Measurements from ENCODE around the gene RHOG.
"Not testable (repeated sequence)": the region's sequence is repeated elsewhere in the genome, so short reads cannot be mapped to it uniquely, and the experiment has no call there.

RHOG gene

GRCh38 chr11:3834349-3834663 is 6.5 kb downstream of the RHOG start:
- no peak for DNase-seq (ENCODE audit: low spot score)

- no peak for DNase-seq (ENCODE audit: low spot score)
Observed at GRCh38 chr11:3833449-3833848, 7.3 kb downstream of the RHOG start.

- DNase-seq (ENCODE audit: low spot score) = no peak
Observed at GRCh38 chr11:3832816-3833215, 7.9 kb downstream of the RHOG start.

DNA sequence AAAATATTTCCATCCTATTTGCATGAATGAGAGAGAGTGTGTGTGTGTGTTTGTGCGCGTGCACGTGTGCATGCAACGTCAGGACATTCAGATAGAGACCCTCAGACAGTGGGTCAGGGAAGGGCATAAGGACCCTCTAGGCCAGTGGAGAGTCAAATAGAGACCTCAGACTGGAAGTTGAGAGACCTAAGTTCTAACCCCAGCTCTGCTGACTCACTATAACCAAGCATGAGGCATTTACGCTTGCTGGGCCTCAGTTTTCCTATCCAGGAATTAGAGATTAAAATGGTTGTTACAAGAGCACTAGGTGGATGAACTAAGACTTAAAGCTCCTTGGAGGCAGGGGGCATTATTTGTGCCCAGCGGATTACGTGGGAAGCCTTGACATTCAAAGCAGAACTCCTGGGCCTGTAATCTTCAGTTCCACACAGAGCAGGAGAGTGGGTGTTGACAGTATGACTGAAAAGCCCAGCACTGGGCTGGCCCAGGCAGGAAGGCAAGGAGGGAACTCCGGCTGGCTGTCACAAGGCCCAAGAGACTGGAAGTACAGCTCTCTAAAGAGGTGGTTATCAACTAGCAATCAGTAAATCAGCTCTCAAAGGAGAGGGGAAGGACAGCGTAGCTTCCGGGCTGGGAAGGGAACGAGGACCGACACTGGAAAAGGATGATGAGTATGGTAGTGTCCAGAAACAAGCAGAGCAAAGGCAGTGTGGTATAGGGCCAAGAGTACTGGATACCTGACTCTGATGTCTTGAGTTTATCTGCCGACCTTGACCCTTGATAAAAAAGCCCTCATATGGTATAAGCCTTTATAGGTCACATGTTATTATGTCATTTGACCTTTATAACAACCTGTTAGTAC is 9.2 kb downstream of the RHOG start:
- DNase-seq (ENCODE audit: low spot score) = no peak

- DNase-seq (ENCODE audit: low spot score) = no peak
Observed at GRCh38 chr11:3830730-3831129, 10.0 kb downstream of the RHOG start.

DNA sequence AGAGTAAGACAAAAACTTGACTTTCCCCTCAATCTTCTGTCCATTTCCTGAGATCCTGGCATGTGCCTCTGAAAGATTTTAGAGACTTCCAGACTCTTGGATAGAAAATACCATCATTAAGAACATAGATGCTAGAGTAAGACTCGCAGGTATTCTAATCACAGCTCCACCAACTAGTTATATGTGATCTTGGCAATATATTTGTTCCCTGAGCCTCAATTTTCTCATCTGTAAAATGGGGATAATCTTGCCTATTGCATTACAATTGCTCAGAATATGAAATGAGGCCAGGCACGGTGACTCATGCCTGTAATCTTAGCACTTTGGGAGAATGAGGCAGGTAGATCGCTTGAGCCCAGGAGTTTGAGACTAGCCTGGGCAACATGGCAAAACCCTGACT is 10.7 kb downstream of the RHOG start:
- no peak for DNase-seq (ENCODE audit: low spot score)

DNA sequence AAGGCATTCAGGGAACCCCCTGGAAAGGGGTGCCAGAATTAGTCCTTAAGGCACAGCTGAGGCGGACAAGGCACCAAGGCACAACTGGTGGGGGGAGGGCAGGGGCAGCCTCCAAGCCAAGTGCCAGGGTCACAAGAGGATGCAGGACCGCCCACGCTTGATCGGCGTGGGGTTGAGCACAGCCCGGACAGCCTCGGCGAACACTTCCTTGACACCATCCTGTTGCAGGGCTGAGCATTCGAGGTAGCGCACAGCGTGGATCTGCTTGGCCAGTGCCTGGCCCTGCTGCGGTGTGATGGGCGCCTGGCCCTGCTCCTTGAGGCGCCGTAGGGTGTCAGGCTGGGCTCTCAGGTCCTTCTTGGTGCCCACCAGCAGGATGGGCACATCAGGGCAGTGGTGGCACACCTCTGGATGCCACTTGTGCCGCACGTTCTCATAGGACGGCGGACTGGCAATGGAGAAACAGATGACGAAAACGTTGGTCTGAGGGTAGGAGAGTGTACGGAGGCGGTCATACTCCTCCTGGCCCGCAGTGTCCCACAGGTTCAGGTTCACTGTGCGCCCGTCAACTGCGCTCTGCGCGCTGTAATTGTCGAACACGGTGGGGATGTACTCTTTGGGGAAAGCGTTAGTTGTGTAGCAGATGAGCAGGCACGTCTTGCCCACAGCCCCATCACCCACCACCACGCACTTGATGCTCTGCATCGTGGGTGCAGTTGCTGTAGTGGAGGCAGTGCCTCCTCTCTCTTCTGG is 13.1 kb downstream of the RHOG start:
- no peak for DNase-seq (ENCODE audit: low spot score)

GRCh38 chr11:3826721-3827120 is 14.0 kb downstream of the RHOG start:
- DNase-seq (ENCODE audit: low spot score) = no peak

GRCh38 chr11:3825473-3826154 is 15.1 kb downstream of the RHOG start:
- DNase-seq (ENCODE audit: low spot score) = no peak

DNA sequence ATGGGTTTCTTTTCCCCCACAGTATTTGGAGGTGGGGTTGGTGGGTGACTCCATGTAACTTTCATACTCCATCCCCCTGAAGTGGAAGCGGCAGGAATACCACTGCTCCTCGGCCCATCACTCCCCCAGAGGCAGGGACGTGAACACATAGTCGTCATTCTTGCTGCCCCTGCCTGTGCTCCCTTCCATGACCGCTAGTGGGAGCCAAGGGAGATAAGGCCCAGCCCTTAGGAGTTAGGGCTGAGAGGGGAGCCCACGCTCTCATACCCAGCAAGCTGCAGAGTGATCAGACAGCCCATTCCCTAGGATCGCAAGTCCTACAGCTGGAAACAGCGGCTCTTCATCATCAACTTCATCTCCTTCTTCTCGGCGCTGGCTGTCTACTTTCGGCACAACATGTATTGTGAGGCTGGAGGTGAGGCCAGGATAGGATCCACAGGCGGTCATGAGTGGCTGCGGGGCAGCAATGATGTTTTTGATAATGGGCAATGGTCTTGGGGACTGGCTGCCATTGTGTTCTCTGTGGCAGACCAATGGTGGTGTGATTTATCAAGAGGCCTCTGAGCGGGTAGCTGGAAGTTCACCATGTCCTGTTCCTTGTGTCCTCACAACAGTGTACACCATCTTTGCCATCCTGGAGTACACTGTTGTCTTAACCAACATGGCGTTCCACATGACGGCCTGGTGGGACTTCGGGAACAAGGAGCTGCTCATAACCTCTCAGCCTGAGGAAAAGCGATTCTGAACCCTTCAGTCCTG is 15.9 kb downstream of the RHOG start:
- DNase-seq (ENCODE audit: low spot score) = no peak

DNA sequence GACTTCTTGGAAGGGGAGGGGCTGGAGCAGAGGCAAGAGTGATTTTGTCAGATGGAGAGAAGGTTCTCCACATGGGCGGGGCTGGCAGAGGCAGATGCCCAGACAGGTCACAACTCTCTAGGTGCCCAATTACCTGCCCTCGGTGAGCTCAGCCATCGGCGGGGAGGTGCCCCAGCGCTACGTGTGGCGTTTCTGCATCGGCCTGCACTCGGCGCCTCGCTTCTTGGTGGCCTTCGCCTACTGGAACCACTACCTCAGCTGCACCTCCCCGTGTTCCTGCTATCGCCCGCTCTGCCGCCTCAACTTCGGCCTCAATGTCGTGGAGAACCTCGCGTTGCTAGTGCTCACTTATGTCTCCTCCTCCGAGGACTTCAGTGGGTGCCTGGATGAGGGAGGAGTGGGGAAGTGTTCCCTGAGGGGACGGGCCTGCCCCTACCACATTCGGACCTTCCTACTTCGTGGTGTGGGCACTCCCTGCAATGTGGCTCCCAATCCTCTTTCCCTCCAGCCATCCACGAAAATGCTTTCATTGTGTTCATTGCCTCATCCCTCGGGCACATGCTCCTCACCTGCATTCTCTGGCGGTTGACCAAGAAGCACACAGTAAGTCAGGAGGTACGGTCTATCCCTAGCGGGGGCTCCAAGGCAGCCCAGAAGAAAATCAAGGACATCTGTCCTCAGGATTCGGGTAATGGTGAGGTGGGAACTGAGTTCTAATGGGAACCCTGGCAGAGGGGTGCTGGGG is 16.8 kb downstream of the RHOG start:
- no peak for DNase-seq (ENCODE audit: low spot score)

- DNase-seq (ENCODE audit: low spot score) = no peak
Observed at GRCh38 chr11:3823303-3823702, 17.5 kb downstream of the RHOG start.

GRCh38 chr11:3822312-3822711 is 18.4 kb downstream of the RHOG start:
- DNase-seq (ENCODE audit: low spot score) = no peak

- DNase-seq (ENCODE audit: low spot score) = no peak
Observed at GRCh38 chr11:3820971-3821370, 19.8 kb downstream of the RHOG start.

GRCh38 chr11:3817181-3817800 is 23.5 kb downstream of the RHOG start:
- DNase-seq (ENCODE audit: low spot score) = no peak

DNA sequence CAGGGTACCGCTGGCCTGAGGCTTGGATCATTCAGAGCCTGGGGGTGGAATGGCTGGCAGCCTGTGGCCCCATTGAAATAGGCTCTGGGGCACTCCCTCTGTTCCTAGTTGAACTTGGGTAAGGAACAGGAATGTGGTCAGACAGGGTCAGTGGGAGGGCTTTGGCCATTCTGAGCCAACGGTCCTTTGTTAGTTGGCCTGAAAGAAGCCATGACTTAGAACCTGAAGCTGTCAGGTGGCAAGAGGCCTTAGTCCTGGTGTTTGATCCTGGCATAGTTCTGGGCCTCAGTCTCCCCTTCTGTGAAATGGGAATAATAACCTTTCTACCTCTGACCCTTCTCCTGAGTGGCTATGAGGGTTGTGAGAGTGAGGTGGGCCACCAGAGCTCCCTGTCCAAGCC is 24.1 kb downstream of the RHOG start:
- no peak for DNase-seq (ENCODE audit: low spot score)

- DNase-seq (ENCODE audit: low spot score) = no peak
Observed at GRCh38 chr11:3815845-3816244, 24.9 kb downstream of the RHOG start.

- not testable (repeated sequence) for DNase-seq (ENCODE audit: low spot score)
Observed at GRCh38 chr11:3814832-3815231, 25.9 kb downstream of the RHOG start.

GRCh38 chr11:3810951-3811350 is 29.8 kb downstream of the RHOG start:
- no peak for DNase-seq (ENCODE audit: low spot score)

DNA sequence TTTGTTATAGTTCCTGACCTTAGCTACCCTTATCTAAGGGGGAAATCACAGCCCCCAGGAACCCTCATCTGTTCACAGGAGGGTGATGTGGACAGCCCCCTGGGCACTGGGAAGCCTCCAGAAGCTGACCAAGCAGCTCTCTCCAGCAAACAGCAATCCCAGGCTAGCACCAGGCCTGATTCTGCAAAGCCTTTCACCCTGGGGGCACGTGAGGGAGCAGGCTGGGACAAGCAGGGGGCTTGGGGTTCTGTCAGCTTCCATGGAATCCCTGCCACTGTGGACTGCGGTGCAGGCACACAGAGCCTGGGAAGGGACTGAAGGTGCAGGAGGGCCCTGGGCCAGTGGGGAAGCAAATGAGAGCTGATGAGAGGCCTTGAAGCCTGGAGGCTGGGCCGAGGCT is 30.3 kb downstream of the RHOG start:
- no peak for DNase-seq (ENCODE audit: low spot score)

DNA sequence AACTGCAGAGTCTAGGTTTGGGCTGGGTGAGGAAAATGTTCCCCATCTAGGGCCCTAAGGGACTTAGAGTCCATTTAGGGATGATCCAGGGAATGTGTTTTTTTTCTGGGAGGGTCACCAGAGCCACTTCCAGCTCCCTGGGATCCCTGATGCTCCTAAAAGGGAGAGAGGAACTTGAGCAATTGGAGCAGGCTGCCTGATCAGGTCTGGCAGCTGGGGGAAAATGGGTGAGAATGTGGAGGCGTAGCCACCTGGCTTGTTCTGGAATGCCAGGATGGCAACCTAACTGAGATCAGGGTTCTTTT is 31.2 kb downstream of the RHOG start:
- no peak for DNase-seq (ENCODE audit: low spot score)
